ENCODE data around the gene GDPD2.
"Not testable (repeated sequence)": the region's sequence is repeated elsewhere in the genome, so short reads cannot be mapped to it uniquely, and the experiment has no call there.

Gene GDPD2, protein sequence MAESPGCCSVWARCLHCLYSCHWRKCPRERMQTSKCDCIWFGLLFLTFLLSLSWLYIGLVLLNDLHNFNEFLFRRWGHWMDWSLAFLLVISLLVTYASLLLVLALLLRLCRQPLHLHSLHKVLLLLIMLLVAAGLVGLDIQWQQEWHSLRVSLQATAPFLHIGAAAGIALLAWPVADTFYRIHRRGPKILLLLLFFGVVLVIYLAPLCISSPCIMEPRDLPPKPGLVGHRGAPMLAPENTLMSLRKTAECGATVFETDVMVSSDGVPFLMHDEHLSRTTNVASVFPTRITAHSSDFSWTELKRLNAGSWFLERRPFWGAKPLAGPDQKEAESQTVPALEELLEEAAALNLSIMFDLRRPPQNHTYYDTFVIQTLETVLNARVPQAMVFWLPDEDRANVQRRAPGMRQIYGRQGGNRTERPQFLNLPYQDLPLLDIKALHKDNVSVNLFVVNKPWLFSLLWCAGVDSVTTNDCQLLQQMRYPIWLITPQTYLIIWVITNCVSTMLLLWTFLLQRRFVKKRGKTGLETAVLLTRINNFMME

GRCh38 chrX:70422851-70423341 lies at the start of gene GDPD2:
Gene GDPD2, plus strand, starts transcription at chrX:70423314. Its CDS starts 1,671 bp downstream, at chrX:70424985.
- DNase-seq (ENCODE audit: low spot score), result peak; percentile 40

DNA sequence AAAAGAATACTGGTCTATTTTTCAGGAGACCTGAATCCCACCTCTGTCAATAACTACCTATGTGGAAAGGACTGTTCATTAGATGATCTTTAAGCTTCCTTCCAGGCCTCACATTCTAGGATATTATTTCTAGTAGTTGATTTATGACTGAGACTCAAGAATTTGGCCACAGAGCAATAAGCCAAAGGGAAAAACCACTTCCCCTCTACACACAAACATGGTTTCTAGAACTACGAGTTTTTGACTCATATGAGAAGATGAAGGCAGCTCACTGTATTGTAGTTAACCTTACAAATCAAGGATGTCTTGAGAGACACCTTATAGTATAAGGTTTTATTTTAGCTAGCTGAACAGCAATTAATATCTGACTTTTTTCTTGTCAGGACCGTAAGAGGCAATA lies 36.9 kb upstream of the GDPD2 start:
- no peak for DNase-seq (ENCODE audit: low spot score)

GRCh38 chrX:70398899-70399298 lies 24.2 kb upstream of the GDPD2 start:
- DNase-seq (ENCODE audit: low spot score), result no peak

GRCh38 chrX:70400181-70400580 lies 22.9 kb upstream of the GDPD2 start:
- DNase-seq (ENCODE audit: low spot score), result not testable (repeated sequence)

DNA sequence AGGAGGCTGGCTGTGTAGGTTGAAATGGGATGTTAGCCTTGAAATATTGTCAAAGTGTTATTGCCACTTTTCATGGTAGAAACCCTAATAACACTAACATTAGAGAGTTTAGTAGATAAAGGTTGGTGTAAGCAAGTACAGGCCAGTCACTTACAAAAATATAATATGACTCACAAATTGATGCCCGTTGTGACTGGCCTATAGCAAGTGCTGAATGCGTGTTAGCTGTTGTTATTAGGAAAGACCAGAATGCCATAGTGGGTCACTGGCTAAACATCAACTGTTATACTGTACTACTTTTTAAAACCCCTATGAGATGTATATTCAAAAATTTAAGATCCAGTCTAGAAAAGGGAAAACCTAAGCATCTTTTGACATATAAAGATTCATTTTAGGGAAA lies 20.4 kb upstream of the GDPD2 start:
- no peak for DNase-seq (ENCODE audit: low spot score)

DNA sequence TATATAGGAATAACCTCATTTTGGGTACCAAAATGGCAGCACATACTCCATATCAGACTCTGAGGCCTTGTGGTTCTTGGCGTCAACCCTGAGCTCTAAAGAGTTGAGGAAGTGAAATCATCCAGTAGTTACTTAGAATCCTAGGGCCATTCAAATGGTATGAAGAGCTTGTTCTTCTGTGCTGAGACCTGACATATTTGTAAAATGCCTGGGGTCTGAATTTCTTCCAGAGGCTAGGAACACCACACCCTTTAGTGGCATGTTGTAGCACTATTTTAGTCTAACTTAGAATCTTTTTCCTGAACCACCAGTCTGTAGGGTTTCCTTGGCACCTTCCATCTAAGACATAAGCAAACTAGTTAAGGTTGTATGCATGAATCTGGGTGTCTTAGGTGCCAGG lies 18.1 kb upstream of the GDPD2 start:
- no peak for DNase-seq (ENCODE audit: low spot score)

DNA sequence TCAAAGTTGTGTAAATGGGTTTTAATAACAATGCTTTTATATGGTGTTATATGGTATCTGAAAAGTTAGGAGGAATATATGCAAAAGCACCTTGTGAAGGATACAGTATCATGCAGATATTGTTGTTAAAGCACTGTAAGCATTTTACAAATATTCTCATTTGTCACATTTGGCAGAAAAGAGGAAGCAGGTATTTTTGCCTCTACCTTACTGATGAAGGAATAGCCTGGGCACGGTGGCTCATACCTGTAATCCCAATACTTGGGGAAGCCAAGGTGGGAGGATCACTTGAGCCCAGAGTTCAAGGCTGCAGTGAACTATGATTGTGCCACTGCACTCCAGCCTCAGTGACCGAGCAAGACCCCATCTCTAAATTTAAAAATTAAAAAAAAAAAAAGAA lies 12.2 kb upstream of the GDPD2 start:
- no peak for DNase-seq (ENCODE audit: low spot score)

DNA sequence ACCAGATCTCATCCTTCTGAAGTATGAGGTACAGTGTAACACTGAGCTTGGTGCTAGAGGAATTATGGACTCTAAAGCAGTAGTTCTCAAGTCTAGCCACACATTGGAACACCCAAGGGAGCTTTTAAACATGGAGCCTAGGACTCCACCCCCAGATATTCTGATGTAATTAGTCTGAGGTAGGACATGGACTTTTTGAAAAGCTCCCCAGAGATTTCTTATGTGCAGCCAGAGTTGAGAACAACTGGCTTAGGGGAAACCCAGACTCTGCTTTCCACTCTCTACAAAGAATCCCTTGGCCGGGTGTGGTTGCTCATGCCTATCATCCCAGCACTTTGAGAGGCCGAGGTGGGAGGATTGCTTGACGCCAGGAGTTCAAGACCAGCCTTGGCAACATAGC lies 11.6 kb upstream of the GDPD2 start:
- DNase-seq (ENCODE audit: low spot score), result no peak

GRCh38 chrX:70421618-70422017 lies 1.5 kb upstream of the GDPD2 start:
- peak; percentile 49 for DNase-seq (ENCODE audit: low spot score)

DNA sequence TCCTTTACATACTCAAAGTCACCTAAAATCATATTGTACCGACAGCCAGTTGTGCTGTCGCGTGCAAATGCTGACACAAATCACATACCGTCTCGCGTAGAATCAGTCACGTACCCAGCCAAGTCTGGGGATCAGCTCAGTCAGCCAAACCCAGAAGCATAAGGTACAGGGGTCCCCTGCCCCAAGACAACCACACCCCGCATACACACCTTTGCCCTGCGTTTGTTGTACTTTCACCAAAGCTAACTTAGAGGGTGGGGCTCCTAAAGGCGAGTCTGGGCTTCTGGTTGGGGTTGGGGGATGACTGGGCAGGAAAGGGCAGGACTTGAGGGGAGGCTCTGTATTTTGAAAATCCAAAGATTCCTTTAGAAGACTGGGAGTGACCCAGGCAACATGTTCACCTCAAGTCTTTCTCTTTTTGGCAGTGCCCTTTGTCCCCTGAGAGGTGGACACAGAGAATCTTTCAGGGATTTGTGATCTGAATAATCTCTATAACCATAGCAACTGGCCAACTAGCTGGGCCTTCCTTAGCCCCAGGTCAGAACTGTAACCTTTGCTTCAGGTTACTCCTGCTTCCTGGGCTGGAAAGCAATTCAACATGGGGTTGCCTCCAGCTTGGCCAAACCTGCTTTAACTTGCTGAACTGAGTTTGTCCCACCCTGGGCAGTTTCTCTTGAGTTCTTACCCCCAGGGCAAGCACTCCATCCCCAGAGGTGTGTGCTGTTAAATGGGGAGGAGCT lies 992 bp downstream of the GDPD2 start:
- no peak for DNase-seq (ENCODE audit: low spot score)

DNA sequence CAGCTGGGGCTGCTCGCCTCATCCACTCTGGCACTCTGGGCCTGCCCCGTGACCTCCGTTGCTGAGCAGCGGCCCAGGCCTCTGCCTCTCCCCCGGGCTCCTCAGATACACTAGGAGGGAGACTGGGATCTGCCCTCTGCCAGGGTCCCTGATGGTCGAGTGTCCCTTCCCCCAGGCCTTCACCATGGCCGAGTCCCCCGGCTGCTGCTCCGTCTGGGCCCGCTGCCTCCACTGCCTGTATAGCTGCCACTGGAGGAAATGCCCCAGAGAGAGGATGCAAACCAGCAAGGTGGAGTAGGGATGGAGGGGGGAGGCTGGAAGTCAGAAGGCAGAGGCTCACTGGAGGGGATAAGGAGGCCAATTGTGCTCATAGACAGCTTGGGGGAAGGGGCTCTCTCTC lies 1.7 kb downstream of the GDPD2 start:
- no peak for DNase-seq (ENCODE audit: low spot score)

GRCh38 chrX:70426286-70427278 lies 3.5 kb downstream of the GDPD2 start:
- DNase-seq (ENCODE audit: low spot score), result no peak

GRCh38 chrX:70427365-70427764 lies 4.3 kb downstream of the GDPD2 start:
- no peak for DNase-seq (ENCODE audit: low spot score)

- no peak for DNase-seq (ENCODE audit: low spot score)
These were observed 6.6 kb downstream of the GDPD2 start for GRCh38 chrX:70429759-70430158.

DNA sequence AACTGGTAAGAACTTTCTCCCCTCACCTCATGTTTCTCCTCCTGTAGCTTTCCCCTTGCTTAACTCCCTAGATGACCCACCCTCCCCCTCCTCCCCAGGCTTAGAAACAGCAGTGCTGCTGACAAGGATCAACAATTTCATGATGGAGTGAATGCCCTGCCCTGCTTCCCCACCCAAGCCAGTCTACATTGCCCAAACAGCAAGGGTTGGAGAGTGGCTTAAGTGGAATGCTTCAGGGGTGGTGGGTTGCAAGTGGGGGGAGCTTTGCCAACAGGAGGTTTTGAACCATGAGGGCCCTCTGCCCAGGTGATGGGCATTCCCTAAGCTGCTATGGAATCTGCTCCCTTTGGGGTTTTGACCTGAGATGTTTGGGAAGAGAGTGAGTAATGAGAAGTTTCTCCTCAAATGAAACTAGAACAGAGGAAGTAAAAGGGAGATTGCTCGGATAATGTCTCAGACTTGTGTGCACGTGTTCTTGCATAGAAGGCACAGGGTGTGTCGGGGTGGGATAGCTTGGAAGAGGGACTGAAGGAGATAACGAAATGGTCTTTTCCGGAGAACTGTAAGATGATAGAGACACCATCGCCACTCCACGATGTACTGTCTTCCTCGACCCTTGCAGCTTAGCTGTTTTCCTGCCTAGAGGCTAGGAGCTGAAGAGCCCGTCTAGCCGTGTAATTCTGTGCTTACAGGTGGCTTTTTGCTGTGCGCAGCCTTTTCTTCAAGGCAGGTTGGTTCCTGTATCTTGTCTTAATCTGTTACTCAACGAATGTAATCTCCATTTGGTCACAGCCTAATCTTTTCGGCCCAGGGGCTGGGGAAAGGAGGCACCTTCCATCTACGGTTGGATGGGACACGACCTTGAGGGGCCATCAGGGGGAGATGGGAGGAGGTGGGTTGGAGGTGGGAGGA lies 10.1 kb downstream of the GDPD2 start:
- no peak for DNase-seq (ENCODE audit: low spot score)

GRCh38 chrX:70433848-70434351 lies 10.8 kb downstream of the GDPD2 start:
- peak; percentile 76 for DNase-seq (ENCODE audit: low spot score)

- peak; percentile 83 for DNase-seq (ENCODE audit: low spot score)
These were observed 11.3 kb downstream of the GDPD2 start for GRCh38 chrX:70434352-70434866.

DNA sequence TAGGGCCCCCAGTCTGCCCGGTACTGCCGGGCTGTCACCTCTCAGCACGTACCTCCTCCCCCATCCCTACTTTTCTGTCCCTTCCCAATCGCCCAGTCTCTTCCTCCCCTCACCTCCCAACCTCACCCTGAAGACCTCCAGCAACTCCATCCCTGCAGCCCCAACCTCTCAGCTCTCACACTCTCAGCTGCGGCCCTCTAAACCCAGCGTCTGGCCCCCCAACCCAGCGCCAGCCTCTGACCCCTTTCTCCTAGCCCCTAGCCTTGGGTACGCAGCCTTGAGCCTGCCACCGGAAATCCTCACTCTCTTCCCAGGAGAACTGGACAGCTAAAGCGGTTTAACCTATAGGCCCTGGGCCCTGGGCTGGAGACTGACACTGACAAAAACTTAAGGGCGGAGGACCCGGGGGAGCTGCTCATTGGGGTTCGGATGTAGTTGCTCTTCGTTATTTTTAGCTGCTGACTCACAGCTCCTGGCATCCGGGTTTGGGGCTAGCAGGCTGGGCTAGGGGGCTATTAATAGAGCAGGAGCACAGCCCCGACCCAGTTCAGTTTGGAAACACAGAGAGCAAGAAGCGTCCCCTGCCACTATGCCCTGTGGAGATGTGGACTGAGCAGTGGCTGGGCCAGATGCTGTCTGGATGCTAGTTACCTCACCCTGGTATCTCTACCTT lies 11.9 kb downstream of the GDPD2 start:
- DNase-seq (ENCODE audit: low spot score), result no peak

- DNase-seq (ENCODE audit: low spot score), result peak; percentile 41
These were observed 13.2 kb downstream of the GDPD2 start for GRCh38 chrX:70436343-70436742.

DNA sequence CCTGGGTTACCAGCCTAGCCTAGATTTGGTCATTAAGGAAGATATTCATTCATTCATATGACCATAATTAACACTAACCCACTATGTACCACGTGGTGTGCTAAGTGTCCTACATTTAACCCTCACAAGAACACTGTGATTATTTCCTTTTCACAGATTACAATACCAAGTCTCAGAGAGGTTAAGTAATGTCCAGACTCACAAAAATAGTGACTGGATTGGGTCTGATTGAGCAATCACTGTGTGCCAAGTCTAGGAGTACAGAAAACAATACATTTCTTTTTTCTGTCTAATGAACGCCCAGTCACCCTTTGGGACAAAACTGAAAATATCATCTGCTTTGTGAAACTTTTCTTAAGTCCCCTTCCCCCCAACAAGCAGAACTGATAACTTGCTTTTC lies 13.9 kb downstream of the GDPD2 start:
- DNase-seq (ENCODE audit: low spot score), result no peak

Measured in iPS-NIHi11 (cell line).